ENCODE measurements around the gene COL3A1.

COL3A1 gene

DNA sequence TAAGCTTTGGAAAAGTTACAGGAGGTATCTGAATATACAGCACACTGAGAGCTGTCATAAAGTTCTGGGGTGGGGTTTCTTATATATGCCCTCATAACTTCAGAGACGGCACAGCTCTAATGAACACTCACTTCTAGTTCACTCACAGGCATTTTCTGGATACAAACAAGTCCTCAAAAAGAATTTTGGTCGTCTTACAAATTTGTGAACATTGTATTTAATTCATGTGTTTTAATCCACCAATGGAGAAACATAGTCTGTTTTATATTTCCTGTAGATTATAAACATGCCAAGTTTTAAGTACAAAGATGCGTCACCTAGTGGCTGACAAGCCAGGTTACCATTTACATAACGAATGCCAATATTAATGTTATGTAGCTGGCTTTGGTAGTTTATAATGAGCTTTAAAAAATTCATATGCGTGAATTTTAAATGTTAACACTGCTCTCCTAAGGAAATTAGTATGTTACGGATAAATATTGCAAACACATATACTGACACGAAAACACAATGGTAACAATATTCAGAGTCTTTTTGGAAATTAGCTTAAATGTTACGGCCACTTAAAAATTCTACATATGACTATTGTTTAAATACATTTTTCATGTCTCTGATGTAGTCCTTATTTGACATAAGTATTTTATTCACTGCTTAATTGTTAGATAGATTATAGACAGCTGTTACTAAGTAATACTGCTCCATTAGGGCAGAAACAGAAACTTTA lies 2.5 kb downstream of the COL3A1 start:
- no peak for DNase-seq

DNA sequence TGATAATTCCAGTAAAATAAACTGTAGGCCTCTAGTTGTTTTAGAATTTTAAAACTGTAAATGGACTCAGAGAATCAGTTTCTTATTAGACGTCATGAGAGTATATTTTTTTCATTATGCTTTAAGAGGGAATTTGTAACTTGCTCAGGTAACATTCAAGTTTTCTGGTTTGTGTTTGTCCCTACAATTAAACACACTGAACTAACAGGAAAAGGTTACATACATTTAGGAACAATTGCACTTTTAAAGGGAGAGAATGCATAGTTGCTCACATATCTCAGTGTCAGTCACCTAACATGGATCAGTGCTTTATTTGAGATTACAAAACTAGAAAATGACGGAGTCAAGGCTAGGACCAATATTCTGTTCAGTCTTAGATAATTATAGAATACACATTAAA lies 3.1 kb downstream of the COL3A1 start:
- DNase-seq, result no peak

DNA sequence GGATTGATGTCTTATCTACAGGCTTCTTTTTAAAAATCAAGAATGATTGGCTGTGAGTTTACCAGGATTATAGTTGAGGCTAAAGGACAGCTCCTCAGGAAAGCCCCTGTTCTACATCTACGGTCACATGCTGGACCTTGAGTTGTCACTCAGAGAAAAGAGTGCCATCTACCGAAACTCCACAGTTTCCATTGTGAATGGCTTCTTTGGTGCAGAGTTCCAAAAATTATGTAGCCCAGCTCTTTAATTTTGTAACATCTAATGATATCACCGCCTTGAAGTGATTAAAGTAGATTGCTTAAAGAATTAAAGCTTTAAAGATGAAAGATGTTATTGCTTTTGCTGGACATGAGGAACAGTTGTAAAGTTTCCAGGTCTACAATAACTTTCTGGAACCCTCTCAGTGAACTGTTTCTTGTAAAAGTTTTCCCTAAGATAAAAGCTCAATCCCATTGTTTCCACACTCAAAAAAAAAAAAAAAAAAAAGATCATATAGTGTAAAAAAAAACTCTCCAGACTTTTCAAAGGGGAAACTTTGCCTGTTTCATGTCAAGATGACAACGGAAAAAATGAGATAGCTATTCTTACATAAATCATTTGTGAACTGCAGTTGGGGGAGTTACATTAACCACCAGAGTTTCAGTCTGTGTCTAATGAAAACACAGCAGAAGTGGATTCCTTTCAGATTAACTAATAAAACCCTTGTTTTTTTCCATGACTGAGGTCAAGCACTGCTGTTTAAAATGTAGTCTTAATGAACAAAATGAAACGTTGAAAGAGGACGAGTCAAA lies 4.3 kb downstream of the COL3A1 start:
- no peak for DNase-seq

DNA sequence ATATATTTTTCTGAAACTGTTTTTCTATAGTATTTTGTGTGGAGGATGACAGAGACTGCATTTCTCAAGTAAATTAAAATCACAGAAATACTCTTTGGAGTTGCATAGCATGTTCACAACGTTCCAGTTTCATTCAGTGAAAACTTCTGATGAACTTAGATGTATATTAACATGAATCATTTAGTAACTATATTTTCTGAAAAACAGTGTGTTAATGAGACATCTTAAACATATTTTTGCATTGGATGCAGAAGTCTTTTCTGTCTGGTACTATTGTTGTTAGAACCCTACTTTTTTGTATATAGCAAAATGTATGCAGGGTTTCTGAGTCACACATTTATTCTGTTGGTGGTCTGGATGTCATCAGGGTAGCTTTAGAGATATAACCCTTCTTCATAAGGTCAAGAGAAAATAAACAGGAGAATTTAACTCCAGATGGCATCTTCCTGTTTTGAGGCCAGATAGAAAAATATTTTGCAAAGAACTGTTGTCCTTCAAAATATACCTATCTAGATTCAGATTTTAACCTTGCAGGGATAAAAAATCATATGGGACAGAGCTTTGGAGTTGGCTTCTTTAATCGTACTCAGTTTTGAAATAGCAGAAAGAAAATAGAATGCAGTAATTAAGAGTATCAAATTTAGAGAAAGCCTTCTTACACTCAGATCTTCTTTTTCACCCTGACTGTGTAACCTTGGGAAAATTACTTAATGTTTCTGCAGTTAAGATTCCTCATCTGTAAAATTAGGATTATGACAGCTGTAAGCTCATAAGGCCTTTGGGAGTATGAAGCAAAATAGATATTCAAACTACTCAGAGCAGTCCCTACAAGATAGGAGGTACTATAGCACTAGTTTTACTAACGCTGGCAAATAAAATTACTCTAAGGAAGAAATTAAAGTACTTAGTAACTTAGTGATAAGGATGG lies 5.3 kb downstream of the COL3A1 start:
- no peak for DNase-seq

DNA sequence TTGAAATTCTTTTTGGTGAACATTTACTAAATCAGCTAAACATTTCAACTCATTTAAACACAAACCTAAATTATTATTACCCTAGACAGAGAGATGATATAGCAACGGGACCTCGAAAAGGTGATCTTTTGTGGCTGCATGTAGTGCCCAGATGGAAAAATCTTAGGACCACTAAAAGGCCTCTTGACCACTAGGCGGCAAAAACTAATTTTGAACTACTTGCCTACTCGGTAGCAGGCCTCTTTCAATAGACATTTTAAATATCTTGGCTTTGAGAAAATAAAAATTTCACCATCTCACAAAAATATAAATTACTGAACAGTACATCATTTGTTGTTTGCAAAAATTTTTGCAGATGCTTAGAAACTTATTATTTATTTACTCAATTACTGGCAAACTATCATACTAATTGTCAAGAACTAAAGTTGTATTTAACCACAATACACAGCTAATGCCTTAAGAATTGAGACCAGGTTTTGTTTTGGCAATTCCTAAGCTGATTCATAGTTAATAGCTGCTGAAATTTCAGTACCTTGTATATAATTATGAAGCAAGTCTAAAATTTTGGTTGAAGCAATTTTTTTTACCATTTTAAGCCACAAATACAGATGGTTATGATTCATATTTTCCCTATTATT lies 9.4 kb downstream of the COL3A1 start:
- no peak for DNase-seq

DNA sequence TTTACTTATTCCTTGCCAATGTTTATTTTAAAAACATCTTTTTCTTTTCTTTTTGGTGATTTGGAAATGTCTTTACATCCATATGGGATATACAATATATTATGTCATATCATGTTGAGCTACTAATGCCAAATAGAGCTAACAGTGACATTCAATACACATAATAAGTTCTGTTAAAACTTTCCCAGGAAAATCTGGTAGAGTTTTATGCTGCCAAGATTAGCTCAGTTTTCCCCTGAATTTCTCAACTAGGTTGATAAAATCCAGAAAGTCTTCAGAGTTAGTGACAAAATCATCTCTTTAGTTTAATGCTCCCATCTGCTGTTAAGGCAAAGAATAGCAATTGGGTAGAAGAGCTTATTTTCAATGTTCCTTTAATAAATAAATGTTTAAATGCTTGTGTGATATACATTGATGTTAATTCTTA lies 9.9 kb downstream of the COL3A1 start:
- DNase-seq, result no peak

DNA sequence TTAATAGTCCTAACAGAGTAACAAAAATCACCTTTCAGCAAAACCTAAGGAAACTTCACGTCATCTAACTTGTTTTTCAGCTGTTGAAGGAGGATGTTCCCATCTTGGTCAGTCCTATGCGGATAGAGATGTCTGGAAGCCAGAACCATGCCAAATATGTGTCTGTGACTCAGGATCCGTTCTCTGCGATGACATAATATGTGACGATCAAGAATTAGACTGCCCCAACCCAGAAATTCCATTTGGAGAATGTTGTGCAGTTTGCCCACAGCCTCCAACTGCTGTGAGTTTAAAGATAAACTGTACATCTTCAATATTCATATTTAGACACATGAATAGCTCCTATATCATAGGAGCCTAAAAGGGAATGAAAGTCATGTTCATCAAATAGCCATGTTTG lies 10.5 kb downstream of the COL3A1 start:
- DNase-seq, result no peak

DNA sequence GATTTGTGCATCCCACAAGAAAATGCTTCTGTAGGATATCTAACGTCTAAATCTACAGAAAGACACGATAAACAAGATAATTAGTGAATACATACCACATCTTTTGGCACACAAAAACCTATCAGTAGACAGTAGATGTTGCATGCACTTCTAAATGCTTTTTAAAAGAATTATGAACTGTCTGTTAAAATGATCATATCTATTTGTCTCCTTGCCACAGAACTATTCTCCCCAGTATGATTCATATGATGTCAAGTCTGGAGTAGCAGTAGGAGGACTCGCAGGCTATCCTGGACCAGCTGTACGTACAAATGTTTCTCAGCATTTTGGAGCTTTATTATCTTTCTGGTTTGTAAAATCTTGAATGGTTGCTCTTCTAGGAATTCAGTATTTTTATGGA lies 12.7 kb downstream of the COL3A1 start:
- DNase-seq, result no peak

DNA sequence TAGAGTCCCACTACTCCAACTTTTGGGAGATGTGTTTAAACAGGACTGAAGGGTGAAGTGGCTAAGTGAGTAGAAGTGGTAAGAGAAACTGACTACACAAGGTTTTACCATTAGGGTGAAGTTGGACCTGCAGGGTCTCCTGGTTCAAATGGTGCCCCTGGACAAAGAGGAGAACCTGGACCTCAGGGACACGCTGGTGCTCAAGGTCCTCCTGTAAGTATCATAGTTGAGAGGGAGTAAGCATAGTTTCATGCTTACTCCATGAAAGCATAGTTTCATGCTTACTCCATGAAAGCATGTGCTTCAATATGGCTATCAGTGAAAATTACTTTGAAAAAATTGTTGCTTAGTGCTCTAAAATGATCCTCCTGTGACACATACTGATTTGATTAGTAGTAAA lies 19.1 kb downstream of the COL3A1 start:
- DNase-seq, result no peak

DNA sequence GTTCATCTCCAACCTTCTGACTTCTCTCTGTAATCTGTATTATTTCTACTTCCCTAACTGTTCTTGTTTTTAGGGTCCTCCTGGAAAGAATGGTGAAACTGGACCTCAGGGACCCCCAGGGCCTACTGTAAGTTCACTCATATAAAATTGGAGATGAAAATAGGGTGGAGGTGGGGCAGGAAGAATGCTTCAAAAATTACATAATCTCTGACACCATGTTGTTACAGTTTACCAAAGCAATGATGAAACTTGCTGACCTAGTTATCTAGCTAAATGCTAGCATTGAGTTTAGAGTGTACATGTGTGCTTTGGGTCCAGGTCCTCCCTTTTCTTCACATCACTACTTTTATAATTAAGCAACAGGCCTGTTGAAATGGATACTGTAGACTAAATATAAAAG lies 23.1 kb downstream of the COL3A1 start:
- DNase-seq, result no peak

DNA sequence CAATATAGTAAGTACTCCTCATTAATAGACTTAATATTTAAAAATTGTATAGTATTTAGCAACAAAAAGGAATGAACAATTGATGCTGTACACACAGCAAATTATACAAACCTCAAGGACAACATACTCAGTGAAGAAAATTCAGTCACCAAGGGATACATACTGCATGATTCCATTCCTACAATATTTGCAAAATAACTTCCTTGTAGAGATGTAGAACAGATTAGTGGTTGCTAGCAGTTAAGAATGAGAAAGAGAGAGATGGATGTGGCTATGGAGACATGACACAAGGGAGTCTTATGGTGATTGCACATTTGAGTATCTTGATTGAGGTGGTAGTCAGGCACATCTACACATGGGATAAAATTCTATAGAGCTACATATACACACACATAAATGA lies 26.0 kb downstream of the COL3A1 start:
- no peak for DNase-seq

DNA sequence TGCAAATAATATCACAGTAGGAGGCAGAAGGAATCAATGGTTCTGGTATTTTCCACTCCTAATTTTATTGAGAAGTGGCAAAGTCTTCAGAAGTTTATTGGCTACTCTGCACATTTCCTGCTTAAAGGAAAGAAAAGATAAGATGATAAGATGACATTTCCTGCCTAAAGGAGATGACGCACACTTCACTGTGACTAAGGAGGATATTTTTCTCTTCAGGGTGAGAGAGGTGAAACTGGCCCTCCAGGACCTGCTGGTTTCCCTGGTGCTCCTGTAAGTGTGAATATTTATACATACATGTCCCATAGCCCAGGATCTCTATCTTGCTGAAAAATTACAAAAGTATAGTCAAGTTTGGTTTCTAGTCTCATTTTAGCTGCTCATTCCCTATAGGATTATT lies 27.9 kb downstream of the COL3A1 start:
- DNase-seq, result no peak

DNA sequence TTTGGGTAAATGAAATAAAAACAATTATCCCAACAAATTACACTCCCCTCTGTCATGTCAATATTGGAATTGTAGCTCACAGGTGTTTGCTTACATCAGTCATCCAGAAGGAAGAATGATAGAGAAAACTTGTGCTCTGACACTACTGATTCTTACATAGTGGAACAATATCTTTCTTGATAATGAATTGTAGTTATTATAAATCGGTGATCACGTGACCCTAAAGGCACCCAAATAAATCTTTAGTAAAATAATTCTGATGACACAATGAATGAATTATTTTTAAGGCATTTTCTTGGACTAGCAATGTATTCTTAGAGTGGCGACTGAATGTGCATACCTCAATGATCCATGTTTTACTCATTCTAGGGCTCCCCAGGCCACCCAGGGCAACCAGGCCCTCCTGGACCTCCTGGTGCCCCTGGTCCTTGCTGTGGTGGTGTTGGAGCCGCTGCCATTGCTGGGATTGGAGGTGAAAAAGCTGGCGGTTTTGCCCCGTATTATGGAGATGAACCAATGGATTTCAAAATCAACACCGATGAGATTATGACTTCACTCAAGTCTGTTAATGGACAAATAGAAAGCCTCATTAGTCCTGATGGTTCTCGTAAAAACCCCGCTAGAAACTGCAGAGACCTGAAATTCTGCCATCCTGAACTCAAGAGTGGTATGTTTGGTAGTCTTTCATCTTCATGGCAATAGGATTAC lies 34.5 kb downstream of the COL3A1 start:
- DNase-seq, result no peak

DNA sequence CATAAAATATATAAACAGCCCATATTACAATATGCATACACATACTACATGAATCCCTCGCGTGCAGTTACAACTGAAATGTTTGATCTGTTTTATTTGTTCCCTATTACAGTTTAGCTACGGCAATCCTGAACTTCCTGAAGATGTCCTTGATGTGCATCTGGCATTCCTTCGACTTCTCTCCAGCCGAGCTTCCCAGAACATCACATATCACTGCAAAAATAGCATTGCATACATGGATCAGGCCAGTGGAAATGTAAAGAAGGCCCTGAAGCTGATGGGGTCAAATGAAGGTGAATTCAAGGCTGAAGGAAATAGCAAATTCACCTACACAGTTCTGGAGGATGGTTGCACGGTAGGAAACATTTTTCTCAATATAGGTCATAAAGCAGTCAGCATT lies 36.4 kb downstream of the COL3A1 start:
- DNase-seq, result no peak

DNA sequence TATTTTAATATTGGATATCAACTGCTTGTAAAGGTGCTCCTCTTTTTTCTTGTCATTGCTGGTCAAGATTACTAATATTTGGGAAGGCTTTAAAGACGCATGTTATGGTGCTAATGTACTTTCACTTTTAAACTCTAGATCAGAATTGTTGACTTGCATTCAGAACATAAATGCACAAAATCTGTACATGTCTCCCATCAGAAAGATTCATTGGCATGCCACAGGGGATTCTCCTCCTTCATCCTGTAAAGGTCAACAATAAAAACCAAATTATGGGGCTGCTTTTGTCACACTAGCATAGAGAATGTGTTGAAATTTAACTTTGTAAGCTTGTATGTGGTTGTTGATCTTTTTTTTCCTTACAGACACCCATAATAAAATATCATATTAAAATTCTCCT lies 38.2 kb downstream of the COL3A1 start:
- DNase-seq, result no peak

DNA sequence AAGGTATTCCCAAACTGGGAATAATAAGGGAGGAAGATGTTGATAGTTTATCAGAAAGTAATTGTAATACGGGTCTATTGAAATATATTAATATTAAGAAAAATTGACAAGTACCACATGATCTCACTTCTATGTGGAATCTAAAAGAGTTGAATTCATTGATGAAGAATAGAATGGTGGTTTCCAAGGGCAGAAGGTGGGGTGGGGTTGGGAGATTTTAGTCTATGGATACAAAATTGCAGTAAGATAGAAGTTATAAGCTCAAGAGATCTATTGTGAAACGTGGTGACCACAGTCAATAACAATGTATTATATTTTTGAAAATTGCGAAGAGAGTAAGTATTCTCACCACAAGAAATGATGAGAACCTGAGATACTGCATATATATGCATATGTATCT lies 38.9 kb downstream of the COL3A1 start:
- DNase-seq, result no peak

DNA sequence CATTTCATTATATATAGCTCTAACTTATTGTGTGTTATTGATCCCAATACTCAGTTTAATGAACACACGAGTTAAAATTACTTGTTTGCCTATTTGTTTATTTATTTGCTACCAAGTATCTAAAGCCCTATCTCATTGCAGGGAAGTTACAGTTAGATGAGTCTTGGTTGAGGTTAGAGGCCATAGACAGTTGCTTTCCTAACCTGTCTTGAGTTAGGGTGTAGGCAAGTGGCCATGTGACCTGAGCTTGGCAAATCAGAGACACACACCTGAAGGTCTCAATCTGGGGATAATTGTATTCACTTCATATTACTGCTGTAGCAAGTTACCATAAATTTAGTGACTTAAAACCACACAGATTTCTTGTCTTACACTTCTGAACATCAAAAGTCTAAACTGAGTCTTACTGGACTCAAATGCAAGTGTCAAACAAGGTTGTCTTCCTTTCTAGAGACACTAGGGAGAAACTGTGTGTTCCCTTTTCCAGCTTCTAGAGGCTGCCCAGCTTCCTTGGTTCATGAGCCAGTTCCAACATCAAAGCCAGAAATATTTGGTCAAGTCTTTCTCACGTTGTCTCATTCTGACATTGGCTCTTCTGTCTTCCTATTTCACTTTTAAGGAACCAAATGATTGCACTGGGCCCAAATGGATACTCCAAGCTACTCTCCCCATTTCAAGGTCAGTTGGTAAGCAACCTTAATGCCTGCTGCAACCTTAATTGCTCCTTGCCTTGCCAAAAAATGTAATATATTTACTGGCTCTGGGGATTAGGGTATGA lies 39.7 kb downstream of the COL3A1 start:
- DNase-seq, result no peak

DNA sequence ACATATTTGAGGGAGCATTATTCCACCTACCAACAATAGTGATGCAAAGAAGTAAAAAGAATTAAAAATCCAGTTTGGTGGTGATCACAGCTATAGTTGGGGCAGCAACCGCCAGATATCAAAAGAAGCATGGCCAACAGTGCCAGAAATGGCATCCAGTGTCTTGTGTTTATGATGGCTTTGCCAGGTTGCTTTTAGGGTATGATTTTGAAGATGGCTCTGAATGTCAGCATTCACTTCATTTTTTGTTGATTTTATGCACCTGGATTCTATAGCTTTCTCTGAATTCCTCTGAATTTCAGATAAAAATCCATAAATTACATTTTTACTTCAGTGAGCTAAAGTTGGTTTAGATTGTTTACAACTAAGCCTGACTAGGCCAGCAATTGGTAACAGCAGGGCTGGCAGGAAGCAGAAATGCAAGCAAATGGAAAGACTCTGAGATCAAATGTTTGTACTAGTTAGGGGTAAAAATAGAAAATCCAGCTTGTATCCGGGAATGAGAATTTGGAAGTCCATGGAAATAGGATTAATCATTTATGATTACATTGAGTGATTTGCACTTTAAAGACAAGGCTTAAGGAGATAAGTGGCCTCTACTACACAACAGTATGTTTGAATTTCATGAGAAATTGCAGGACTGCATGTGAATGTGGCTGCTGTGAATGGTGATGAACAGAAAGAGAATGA lies 40.4 kb downstream of the COL3A1 start:
- no peak for DNase-seq

DNA sequence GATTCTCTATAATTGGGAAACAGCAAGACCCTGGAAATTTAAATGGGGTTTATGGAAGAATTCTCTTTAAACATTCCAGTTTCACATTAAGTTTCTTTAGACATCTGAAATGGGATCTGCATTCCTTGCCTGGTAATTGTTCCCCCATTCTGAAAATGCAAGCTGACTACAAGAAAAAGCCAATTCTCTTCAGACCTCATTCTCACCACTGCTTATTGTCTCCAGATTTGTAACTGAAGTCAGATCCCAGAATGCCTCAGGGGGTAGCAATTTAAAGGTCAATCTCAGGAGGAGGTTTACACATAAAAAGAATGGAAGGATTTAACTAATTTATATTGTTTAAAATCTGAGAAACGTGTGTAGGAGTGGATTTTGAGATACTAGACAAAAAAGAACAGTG lies 41.2 kb downstream of the COL3A1 start:
- no peak for DNase-seq

DNA sequence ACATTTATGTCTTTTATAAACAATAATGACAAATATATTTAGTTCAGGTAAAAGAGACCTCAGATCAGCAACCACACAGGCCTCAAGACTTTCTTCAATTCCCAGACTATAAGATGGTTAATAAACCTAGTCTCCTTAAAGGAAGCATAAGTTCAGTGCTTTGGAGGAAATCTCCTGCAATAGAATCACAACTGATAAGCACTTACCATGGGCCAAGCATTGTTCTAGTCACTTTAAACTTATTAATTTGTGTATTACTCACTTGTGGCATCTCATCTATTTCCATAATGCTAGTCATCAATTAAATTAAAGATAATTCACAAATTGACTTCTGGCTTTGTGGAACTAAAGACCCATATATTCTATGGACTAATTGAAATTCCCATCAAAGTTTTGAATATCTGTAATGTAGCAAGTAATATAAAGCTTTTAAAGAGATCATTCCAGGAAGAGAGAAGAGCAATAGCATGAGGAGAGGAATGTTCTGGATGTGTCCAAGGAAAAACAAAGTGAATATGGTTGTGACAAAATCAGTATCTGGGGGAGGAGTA lies 42.2 kb downstream of the COL3A1 start:
- no peak for DNase-seq

DNA sequence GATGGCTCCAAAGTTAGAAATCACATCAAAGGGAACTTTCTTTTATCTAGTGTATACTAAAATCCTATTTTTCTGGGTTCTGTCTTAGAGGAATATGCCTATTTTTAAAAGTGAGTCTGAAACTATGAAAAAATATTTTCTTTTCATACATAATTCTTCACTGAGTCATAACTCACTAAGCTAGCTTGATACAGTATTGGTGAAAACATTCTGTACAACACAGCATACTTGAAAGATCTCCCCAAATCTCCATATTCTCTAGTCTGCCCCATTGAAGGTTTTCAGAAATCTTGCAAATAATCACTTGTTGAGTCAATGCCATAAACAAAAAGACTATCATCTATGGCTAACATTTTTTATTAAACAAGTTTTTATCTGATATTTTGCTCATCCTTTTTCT lies 44.5 kb downstream of the COL3A1 start:
- no peak for DNase-seq
